Smooth muscle cell (in vitro differentiated cells): Measurements from ENCODE around the gene ADPGK. TPM values are rescaled to one million over a fixed set of nuclear protein-coding genes. Genes with fewer than 3 reads are reported as not detected.
A peak's percentile ranks its signal among the peaks of the same experiment; 100 is the strongest.

ENCODE experiments used
- DNase-seq: peaks from one replicate; lab custom pipeline; 2025; ENCODE audit not compliant: unreplicated experiment; lab: John Stamatoyannopoulos, UW
- H2AFZ ChIP-seq: fragments of 200-600 bp; sonication (generic); 2 replicates; pipeline ENCODE4 v1.6.0; 2016; ENCODE audit warnings: antibody characterized with exemption, low read depth, mild to moderate bottlenecking
- H3F3A ChIP-seq: fragments of 200-600 bp; sonication (generic); 2 replicates; pipeline ENCODE4 v1.6.0; 2017; ENCODE audit warnings: antibody characterized with exemption, low read depth
- H3K27ac ChIP-seq: fragments of 200-600 bp; sonication (generic); 2 replicates; pipeline ENCODE4 v1.5.1; 2016; ENCODE audit warnings: low read depth, mild to moderate bottlenecking
- H3K27me3 ChIP-seq: fragments of 200-600 bp; sonication (generic); 2 replicates; pipeline ENCODE4 v1.6.1; 2016; ENCODE audit warnings: low read depth, mild to moderate bottlenecking
- H3K36me3 ChIP-seq: fragments of 200-600 bp; sonication (generic); 2 replicates; pipeline ENCODE4 v1.5.1; 2016; ENCODE audit warnings: low read depth
- H3K4me1 ChIP-seq: fragments of 200-600 bp; sonication (generic); 2 replicates; pipeline ENCODE4 v1.5.1; 2016; ENCODE audit warnings: low read depth
- H3K4me2 ChIP-seq: fragments of 200-600 bp; sonication (generic); 2 replicates; pipeline ENCODE4 v1.6.0; 2016; ENCODE audit warnings: mild to moderate bottlenecking
- H3K4me3 ChIP-seq: fragments of 200-600 bp; sonication (generic); 2 replicates; pipeline ENCODE4 v1.5.1; 2016; ENCODE audit warnings: mild to moderate bottlenecking
- H3K79me2 ChIP-seq: fragments of 200-600 bp; sonication (generic); 2 replicates; pipeline ENCODE4 v1.6.0; 2016; ENCODE audit warnings: low read depth, mild to moderate bottlenecking
- H3K9ac ChIP-seq: fragments of 200-600 bp; sonication (generic); 2 replicates; pipeline ENCODE4 v1.6.0; 2016; ENCODE audit warnings: low read depth
- H3K9me3 ChIP-seq: fragments of 200-600 bp; sonication (generic); replicated peaks from 2 replicates; pipeline ENCODE4 v1.5.1; 2016; ENCODE audit warnings: low read depth
- H4K20me1 ChIP-seq: fragments of 200-600 bp; sonication (generic); 2 replicates; pipeline ENCODE4 v1.6.0; 2016; ENCODE audit warnings: low read depth
- CTCF ChIP-seq: fragments of 200-600 bp; sonication (generic); IDR thresholded peaks from 2 replicates; pipeline ENCODE4 v1.5.1; 2017; ENCODE audit warnings: borderline replicate concordance, mild to moderate bottlenecking, antibody characterized with exemption; ENCODE audit not compliant: insufficient read depth, poor library complexity, severe bottlenecking
- WGBS: methylation state at CpG from one replicate; pipeline ENCODE4 v1.1.7; 2016; ENCODE audit warnings: low lambda C conversion rate; 5-methylcytosine and 5-hydroxymethylcytosine counted together
- polyA plus RNA-seq: library from polyadenylated mRNA; unstranded; fragments of >200 nt; fragmentation: Nextera tagmentation; extraction: Ambion mirVana; gene quantifications from 2 replicates; pipeline ENCODE4 v1.2.1, GENCODE V29; 2016
- total RNA-seq: library from RNA; depleted of rRNA; stranded (reverse); fragments of >200 nt; gene quantifications from 2 replicates; pipeline ENCODE4 v1.2.3, GENCODE V29; 2014

The ADPGK gene
- total and polyA plus RNA-seq, 2 experiments from 2014 or later = 53.4 to 67.3 TPM

DNA sequence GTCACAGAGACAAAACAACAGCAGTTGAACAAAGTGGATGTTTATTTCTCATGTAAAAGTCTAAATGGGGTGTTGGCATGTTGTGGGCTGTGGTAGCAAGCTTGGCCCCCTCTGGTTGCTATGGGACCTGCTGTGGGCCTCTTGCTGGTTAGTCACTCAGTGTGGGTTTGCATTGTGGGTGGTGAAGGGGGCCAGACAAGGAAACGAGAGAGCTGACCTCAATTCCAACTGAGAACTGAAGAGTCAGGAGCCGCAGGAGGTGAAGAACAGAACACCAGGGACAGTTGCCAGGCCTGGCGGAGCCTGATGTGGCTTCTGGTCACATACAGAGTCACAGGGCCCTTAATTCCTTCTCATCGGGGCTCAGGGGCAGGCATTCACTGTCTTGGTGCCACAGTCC, 1.9 kb upstream of the ADPGK start:
- WGBS = 30% methylated on average over 4 of the region's 4 CpGs
- H3K4me2 ChIP-seq = peak overlapping the region; percentile 94
- H4K20me1 ChIP-seq = peaks cover 17% of the 10 kb centered on the region
- no peaks in the 10 kb centered on the region for H3K36me3 ChIP-seq
- H3K79me2 ChIP-seq = peaks cover 30% of the 10 kb centered on the region
- H3K27ac ChIP-seq = peak overlapping the region; percentile 99
- no peak for TF ChIP-seq CTCF
- H2AFZ ChIP-seq = peak overlapping the region; percentile 93
- peaks cover 7% of the 10 kb centered on the region for H3F3A ChIP-seq
- H3K9ac ChIP-seq = peak overlapping the region; percentile 91
- no peak overlapping the region for H3K4me3 ChIP-seq
- H3K9me3 ChIP-seq = no peaks in the 10 kb centered on the region
- DNase-seq = peak; percentile 25
- H3K4me1 ChIP-seq = peaks cover 13% of the 10 kb centered on the region
- H3K27me3 ChIP-seq = no peaks in the 10 kb centered on the region

GRCh38 chr15:72784456-72784876, 908 bp upstream of the ADPGK start:
- Histone ChIP-seq H3K9ac (peak overlapping the region; percentile 91), H3K36me3 (no peaks in the 10 kb centered on the region), H3F3A (peaks cover 7% of the 10 kb centered on the region), H3K27me3 (no peaks in the 10 kb centered on the region), H3K4me1 (peaks cover 13% of the 10 kb centered on the region), H3K9me3 (no peaks in the 10 kb centered on the region), H3K4me2 (peak overlapping the region; percentile 94), H3K4me3 (peak overlapping the region; percentile 86), H3K79me2 (peaks cover 35% of the 10 kb centered on the region), H3K27ac (peak overlapping the region; percentile 99), H4K20me1 (peaks cover 27% of the 10 kb centered on the region), H2AFZ (peak overlapping the region; percentile 93)
- TF ChIP-seq CTCF = no peak
- no peak for DNase-seq
- WGBS = 70% methylated on average over 7 of the region's 7 CpGs

DNA sequence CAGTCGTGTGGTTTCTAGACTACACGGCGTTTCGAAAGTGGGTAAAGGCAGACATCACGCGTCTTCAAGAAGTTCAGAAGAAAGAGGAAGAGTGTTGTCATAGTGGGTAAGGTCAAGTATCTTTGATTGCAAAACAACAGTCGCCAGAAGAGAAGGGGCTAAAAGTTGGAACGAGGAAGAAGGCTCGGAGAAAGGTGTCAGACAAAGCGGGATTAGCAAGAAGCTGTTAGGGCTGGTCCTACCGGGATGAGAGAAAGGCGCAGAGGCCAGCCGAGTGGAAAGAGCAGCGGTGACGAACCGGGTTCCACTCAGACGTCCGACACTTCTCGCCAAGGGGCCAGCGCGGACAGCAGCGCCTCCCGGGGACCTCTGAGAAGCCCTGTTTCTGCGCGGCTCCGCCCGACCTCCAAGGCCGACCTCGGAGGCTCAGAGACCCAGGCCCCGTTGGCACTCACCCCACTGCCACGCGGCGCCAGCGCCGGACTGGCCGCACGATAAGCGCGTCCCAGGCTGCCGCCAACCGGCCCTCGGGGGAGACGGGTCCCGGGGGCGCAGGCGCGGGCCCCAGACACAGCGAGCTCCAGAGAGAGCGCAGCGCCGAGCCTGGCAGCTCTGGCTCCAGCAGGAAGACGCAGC, 436 bp downstream of the ADPGK start:
- no peak for DNase-seq
- peak overlapping the region; percentile 91 for H3K9ac ChIP-seq
- peak; percentile 10 for TF ChIP-seq CTCF
- WGBS = 2% methylated on average over 49 of the region's 52 CpGs
- H4K20me1 ChIP-seq = peaks cover 40% of the 10 kb centered on the region
- H3K27ac ChIP-seq = peak overlapping the region; percentile 99
- peaks cover 13% of the 10 kb centered on the region for H3K4me1 ChIP-seq
- peaks cover 43% of the 10 kb centered on the region for H3K79me2 ChIP-seq
- peak overlapping the region; percentile 86 for H3K4me3 ChIP-seq
- no peaks in the 10 kb centered on the region for H3K27me3 ChIP-seq
- H2AFZ ChIP-seq = peak overlapping the region; percentile 93
- no peaks in the 10 kb centered on the region for H3K9me3 ChIP-seq
- H3F3A ChIP-seq = peaks cover 7% of the 10 kb centered on the region
- peak overlapping the region; percentile 94 for H3K4me2 ChIP-seq
- no peaks in the 10 kb centered on the region for H3K36me3 ChIP-seq
